ENCODE results near the gene ROBO1. TPM values are rescaled to one million over a fixed set of nuclear protein-coding genes. Genes with fewer than 3 reads are reported as not detected.

ROBO1 gene
- polyA plus RNA-seq, 4 donors: 98.5 to 142 (median 110) TPM

GRCh38 chr3:79480746-79481145, 287.1 kb downstream of the ROBO1 start:
- DNase-seq (ENCODE audit: low read depth in 4 of 4, low spot score in 3 of 4): no peak

- no peak for DNase-seq (ENCODE audit: low read depth in 4 of 4, low spot score in 3 of 4)
Observed at GRCh38 chr3:79478620-79479019, 289.2 kb downstream of the ROBO1 start.

GRCh38 chr3:79477242-79477641, 290.6 kb downstream of the ROBO1 start:
- no peak for DNase-seq (ENCODE audit: low read depth in 4 of 4, low spot score in 3 of 4)

GRCh38 chr3:79473993-79474392, 293.8 kb downstream of the ROBO1 start:
- no peak for DNase-seq (ENCODE audit: low read depth in 4 of 4, low spot score in 3 of 4)

- no peak for DNase-seq (ENCODE audit: low read depth in 4 of 4, low spot score in 3 of 4)
Observed at GRCh38 chr3:79467721-79468120, 300.1 kb downstream of the ROBO1 start.

GRCh38 chr3:79461129-79461792, 306.5 kb downstream of the ROBO1 start:
- DNase-seq (ENCODE audit: low read depth in 4 of 4, low spot score in 3 of 4): no peak

- DNase-seq (ENCODE audit: low read depth in 4 of 4, low spot score in 3 of 4): no peak
Observed at GRCh38 chr3:79453600-79453999, 314.2 kb downstream of the ROBO1 start.

- DNase-seq (ENCODE audit: low read depth in 4 of 4, low spot score in 3 of 4): no peak
Observed at GRCh38 chr3:79436387-79436786, 331.4 kb downstream of the ROBO1 start.

GRCh38 chr3:79427081-79427480, 340.7 kb downstream of the ROBO1 start:
- no peak for DNase-seq (ENCODE audit: low read depth in 4 of 4, low spot score in 3 of 4)

- DNase-seq (ENCODE audit: low read depth in 4 of 4, low spot score in 3 of 4): no peak
Observed at GRCh38 chr3:79424811-79425210, 343.0 kb downstream of the ROBO1 start.

- DNase-seq (ENCODE audit: low read depth in 4 of 4, low spot score in 3 of 4): no peak
Observed at GRCh38 chr3:79423417-79423816, 344.4 kb downstream of the ROBO1 start.

- DNase-seq (ENCODE audit: low read depth in 4 of 4, low spot score in 3 of 4): no peak
Observed at GRCh38 chr3:79421273-79421672, 346.5 kb downstream of the ROBO1 start.

GRCh38 chr3:79418855-79419621, 348.8 kb downstream of the ROBO1 start:
- DNase-seq (ENCODE audit: low read depth in 4 of 4, low spot score in 3 of 4): peak in 1 of 4 donors; percentile 1

- DNase-seq (ENCODE audit: low read depth in 4 of 4, low spot score in 3 of 4): no peak
Observed at GRCh38 chr3:79415356-79415755, 352.4 kb downstream of the ROBO1 start.

GRCh38 chr3:79414806-79415205, 353.0 kb downstream of the ROBO1 start:
- DNase-seq (ENCODE audit: low read depth in 4 of 4, low spot score in 3 of 4): no peak

- DNase-seq (ENCODE audit: low read depth in 4 of 4, low spot score in 3 of 4): no peak
Observed at GRCh38 chr3:79414035-79414434, 353.8 kb downstream of the ROBO1 start.

GRCh38 chr3:79412537-79412936, 355.3 kb downstream of the ROBO1 start:
- no peak for DNase-seq (ENCODE audit: low read depth in 4 of 4, low spot score in 3 of 4)

- DNase-seq (ENCODE audit: low read depth in 4 of 4, low spot score in 3 of 4): no peak
Observed at GRCh38 chr3:79410617-79411016, 357.2 kb downstream of the ROBO1 start.

- DNase-seq (ENCODE audit: low read depth in 4 of 4, low spot score in 3 of 4): no peak
Observed at GRCh38 chr3:79410136-79410535, 357.7 kb downstream of the ROBO1 start.

- no peak for DNase-seq (ENCODE audit: low read depth in 4 of 4, low spot score in 3 of 4)
Observed at GRCh38 chr3:79406175-79406574, 361.6 kb downstream of the ROBO1 start.

GRCh38 chr3:79405183-79405582, 362.6 kb downstream of the ROBO1 start:
- DNase-seq (ENCODE audit: low read depth in 4 of 4, low spot score in 3 of 4): no peak

GRCh38 chr3:79396595-79396994, 371.2 kb downstream of the ROBO1 start:
- DNase-seq (ENCODE audit: low read depth in 4 of 4, low spot score in 3 of 4): no peak
